HG02588 (cell line): Measurements from ENCODE around the gene AVPR1A.
A peak's percentile ranks its signal among the peaks of the same experiment; 100 is the strongest.
"Not testable (repeated sequence)": the region's sequence is repeated elsewhere in the genome, so short reads cannot be mapped to it uniquely, and the experiment has no call there.

Experiments used
- ATAC-seq: cut with Tn5 transposase; IDR thresholded peaks from one replicate; pipeline ENCODE4 v1.9.1; 2021; ENCODE audit warnings: mild to moderate bottlenecking, moderate library complexity; ENCODE audit not compliant: unreplicated experiment

Gene AVPR1A

DNA sequence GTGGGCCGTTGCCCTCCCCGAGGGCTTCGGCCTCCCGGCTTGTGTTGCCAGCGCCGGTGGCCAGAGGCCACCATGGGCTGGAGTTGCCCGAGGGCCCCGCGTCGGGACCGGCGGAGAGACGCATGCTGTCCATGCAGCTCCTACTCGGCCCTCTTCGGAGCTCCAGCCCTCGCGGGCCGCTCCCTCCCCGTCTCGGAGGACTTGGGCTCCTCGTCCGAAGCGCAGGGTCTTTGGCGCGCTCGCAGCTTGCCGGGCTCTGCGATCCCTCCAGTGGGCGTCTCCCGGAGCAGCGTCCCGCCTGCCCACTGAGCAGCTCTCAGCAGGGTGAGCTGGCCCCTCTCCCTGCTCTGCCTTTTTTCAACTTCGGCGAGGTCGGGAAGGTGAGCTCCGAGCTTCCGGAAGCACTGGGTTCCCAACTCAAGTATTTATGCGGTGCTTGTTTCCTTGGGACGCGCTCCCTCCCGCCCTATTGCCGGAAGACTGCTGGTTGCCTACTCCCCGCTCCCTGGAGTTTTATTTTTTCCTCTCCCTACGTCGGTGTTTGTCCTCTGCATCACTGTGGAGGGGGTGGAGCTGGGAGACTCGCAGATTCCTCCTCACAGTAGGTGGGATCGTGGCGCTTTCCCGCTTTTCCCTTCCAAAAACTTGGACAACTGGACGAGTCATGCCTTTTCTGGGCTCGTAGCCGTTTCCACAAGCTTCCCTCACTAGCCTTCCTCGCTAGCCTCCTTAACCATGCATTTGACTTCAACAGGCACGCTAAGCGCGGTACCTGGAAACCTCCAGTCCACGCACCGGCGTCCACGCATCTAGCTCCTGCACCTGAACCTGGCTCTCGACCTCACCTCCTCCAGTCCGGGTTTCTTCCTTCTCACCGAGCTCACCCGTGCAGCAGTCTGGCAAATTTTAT, at the start of gene AVPR1A:
Gene AVPR1A (minus strand): TSS at position 489 of the 910 bp plus-strand sequence. CDS start 365 bp downstream, at position 124.
- ATAC-seq, result no peak

DNA sequence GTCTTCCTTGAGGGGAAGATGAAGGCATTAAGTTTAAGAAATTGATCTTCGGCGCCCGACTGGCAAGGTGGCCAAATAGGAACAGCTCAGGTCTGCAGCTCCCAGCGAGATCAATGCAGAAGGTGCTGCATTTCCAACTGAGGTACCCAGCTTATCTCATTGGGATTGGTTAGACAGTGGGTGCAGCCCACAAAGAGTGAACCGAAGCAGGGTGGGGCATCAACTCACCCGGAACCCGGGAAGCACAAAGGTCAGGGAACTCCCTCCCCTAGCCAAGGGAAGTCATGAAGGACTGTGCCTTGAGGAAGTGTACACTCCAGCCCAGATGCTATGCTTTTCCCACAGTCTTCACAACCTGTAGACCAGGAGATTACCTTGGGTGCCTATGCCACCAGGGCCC, 45.2 kb upstream of the AVPR1A start:
- no peak for ATAC-seq

DNA sequence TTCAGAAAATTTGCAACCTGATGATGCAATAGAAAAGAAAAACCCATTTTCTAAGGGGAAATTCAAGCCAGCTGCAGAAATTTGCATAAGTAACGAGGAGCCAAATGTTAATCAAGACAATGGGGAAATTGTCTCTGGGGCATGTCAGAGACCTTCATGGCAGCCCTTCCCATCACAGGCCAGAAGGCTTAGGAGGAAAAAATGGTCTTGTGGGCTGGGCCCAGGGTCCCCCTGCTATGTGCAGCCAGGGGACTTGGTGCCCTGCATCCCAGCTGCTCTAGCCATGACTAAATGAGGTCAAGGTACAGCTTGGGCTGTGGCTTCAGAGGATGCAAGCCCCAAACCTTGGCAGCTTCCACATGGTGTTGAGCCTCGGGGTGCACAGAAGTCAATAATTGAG, 28.2 kb upstream of the AVPR1A start:
- no peak for ATAC-seq

DNA sequence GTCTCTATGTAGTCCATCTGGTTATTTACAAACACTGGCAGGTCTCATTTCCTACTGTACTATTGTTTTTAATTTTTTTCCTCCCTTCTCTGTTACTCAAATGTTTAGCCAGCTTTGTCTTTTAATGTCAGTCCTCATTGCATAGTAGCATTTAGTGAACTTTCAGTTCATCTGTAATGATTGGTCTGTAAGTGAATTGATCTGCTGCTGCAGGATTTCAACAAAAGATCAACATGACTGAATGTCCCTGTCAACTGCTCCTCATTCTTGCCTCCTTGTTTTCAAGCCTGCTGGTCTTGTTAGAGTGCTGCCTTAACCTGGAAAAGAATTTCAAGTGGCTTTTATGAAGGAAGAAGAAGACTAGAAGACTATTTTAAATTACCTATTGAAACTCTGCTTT, 19.3 kb upstream of the AVPR1A start:
- no peak for ATAC-seq

DNA sequence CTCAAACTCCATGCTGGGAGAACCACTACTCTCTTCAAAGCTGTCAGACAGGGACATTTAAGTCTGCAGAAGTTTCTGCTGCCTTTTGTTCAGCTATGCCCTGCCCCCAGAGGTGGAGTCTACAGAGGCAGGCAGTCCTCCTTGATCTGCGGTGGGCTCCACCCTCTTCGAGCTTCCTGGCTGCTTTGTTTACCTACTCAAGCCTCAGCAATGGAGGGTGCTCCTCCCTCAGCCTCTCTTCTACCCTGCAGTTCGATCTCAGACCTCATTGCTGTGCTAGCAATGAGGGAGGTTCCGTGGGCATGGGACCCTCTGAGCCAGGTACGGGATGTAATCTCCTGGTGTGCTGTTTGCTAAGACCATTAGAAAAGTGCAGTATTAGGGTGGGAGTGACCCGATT, 16.7 kb upstream of the AVPR1A start:
- not testable (repeated sequence) for ATAC-seq

DNA sequence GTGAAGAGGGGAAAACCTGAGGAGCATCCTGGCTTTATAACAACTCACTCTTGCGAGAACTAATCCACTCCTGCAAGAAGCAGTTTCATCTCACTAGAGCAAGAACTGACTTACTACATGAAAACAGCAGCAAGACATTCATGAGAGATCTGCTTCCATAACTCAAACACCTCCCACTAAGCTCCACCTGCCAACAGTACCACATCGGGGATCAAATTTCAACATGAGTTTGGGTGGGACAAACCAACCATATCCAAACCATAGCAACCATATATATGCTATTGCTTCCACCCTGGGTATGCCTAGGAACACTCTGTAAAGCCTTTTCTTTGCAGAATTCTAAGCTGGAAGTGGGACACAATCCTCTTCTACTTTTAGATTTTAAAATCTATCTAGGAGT, 13.9 kb upstream of the AVPR1A start:
- no peak for ATAC-seq

DNA sequence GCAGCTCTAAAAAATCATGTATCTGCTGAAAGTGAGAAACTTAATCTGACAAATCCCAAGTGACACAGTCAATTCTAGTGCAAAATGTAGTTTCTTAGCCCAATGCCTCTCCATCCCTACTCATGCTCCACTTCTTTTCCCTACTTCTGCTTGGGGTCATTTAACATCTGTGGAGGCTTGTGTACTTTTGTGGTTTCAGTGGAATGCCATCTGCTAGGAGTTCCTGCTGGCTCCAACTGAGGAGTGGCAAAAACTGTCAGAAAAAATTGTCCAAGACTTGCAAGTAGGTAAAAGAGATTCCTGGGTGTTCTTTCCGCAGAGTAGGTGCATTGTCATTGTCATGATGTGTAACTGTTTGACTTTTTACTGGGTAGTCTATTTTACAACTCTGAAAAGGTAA, 12.5 kb upstream of the AVPR1A start:
- no peak for ATAC-seq

DNA sequence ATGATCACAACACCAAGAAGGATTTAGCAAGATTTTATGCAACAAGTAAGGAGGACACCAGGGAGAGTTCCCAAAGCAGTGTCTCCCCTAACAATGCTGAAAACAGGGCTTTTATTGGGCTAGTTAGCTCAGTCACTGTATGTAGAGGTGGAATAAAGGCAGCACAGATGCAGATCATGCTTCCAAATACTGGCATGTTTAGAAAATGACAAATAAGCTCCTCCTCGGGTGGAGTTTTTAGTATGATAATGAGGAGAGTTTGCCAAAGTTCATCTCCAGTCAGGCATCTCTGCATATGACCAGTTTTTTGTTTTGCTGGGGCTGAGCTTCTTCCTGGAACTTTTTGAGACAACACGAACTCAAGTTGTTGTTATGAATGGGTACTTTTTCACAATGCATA, 4.4 kb upstream of the AVPR1A start:
- ATAC-seq, result no peak

DNA sequence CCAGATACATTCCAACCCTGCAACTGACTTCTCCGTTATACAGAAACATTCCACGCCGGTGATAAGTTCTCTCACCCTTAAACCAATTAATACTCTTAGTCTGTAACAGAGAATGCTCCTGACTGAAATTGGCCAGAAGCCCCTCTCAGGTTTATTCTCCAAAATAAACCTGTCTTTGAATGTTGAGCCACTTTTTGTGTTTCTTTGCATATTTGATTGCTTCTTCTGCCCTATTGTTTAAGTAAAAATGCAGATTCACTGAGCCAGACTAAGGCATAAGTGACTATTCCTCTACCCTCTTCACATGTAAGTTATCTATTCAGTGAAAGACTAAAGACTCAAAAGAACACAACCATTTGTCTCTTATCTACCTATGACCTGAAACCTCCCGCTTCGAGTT, 3.6 kb upstream of the AVPR1A start:
- ATAC-seq, result no peak

DNA sequence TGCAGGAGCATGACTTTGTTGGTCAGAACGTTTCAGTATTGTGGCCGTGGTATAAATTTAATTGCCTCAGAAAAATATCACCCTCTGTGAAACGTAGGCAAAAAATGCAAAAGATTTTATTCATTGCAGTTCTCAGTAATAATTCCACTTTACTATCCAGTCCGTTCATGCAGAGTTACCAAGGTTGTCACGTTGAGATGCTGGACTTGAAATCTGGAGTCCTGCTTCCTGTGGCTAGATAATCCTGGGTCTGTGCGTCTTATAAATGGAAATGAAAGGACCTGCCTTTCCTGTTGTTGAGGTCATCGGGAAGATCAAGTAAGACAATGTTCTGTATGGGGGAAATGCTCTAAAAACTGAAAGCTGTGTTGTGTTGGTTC, 1.3 kb upstream of the AVPR1A start:
- no peak for ATAC-seq

DNA sequence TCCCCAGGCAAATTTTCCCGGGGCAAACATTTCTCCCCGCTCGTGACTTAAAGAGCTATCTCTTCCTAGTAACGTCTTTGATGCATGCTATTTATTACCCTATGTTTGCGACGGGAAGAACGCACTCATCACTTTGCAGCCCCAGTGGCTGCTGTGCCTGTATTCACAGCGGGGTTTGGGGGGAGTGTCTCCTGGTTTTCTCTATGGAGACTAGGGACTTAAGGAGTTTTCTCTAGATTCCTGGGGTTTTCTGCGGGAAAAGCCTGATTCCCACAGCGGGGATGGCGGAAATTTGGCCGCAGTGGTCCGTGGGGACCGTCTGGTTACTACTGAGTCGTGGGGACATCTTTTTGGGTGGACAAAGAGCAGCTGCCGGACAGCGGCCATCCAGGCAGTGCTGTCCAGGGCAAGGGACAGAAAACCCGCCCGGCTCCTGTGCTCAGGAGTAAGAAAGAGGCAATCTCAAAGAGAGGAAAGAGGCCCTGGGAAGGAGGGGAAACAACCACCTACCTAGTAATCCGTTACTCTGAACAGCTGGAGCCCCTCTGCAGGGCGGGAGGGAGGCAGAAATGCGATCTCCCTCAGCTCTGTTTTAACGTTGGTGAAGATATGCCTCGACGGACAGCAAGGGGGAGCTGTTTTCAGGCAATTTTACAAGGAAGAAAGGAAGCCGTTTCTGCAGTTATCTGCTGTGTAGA, 771 bp upstream of the AVPR1A start:
- ATAC-seq, result peak; percentile 53

DNA sequence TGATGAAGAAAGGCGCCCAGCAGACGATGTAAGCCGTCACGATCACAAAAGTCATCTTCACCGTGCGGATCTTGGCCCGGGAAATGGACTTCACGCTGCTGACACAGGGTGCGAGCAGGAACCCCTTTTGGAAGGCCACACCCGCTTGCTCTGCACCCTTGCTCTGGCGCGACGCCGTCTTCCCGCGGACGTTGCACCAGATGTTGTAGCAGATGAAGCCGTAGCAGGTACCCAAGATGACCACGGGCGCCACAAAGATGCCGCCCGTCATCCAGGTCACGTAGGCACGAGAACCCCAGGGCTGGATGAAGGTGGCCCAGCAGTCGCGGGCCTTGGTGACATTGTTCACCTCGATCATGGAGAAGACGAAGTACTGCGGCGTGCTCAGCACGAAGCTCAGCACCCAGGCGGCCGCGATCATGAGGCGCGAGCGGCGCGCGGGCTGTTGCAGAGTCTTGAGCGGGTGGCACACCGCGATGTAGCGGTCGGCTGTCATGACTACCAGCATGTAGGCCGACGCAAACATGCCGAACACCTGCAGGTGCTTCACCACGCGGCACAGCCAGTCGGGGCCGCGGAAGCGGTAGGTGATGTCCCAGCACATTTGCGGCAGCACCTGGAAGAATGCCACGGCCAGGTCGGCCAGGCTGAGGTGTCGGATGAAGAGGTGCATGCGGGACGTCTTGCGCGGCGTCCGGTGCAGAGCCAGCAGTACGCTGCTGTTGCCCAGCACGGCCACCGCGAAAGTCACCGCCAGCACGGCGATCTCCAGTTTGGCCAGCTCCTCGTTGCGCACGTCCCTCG, 890 bp downstream of the AVPR1A start:
- no peak for ATAC-seq

DNA sequence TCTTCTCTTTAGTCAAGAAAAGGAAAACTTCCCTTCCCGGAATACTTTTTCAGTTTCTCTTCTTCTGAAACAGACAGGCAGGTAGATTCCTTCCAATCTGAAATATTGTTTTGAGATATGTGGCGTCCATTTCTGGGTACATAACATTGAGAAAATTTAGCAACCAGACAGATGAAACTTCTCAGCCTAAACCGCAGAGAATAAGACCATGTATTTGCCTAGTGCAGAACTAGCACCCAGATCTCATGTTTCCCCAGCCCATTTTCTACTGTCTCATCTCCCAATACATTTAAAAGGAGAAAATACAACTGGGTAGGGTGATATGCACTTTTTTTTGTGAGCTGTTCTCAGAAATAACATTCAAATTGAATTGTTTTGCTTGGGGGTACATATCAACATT, 6.4 kb downstream of the AVPR1A start:
- ATAC-seq, result no peak

DNA sequence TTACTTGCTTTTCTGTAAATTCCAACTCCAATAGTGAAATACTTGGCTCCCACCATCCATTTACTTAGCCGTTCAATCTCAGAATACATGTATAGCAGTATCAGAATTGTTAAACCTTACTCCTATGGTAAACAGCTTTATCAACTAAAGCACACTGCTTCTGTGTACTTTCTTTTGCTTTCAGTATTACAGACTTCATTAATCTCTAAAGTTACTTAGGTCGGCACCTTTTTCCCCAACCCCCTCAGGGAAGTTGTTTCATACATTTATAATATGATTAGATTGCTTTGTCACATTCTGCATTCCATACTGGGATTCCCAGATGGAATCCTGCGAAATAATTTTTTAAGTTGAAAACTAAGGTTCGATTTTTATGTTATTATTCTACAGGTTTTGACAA, 12.5 kb downstream of the AVPR1A start:
- ATAC-seq, result no peak

DNA sequence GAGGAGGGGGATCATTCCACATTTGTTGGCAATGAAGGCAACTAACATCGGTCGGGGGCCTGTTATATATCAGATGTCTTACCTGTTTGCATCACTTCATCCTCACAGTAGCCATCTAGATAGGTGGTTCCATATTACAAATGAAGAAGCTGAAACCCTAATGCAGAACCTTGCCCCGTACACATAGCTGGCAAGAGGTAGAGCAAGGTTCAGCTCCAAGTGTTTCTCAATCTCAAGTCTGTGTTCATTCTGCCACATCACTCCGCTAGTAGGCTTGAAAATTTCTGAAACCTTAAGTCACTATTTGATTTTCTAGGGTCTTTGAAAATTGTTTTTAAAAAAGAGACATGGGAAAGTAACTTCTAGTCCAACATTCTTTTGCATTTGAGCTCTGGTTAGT, 17.0 kb downstream of the AVPR1A start:
- no peak for ATAC-seq

DNA sequence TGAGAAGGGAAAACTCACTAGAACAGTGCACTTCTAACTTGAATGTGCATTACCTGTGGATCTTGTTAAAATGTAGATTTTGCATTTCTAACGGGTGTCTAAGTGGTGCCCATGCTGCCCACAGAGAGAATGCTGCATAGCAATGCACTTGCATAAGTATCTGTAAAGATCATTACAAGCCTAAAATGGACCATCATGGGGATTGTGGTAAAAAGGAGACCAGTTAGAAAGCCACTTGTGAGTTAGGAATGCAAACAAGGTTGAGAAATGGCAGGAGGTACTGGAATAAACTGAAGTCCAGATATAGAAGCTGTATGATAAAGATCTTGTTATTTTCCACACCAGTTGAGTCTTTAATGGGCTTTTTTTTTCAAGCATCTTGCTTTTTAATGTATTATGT, 18.8 kb downstream of the AVPR1A start:
- no peak for ATAC-seq

DNA sequence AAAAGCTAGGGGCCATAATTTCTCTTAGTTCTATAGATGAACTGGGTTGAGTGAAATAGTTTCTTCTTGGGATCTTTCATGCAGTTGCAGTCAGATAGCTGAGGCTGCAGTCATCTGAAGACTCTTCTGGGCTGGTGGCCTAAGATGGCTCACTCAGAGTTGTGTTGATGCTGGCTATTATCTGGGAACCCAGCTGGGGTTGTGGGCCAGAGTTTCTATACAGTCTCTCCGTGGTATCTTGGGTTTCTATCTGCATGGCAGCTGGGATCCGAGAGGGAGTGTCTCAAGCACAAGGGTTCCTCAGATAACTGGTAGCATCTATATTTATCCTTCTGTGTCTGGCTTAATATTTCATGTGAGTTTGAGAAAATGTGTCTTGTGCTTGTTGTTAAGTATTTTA, 21.1 kb downstream of the AVPR1A start:
- no peak for ATAC-seq

DNA sequence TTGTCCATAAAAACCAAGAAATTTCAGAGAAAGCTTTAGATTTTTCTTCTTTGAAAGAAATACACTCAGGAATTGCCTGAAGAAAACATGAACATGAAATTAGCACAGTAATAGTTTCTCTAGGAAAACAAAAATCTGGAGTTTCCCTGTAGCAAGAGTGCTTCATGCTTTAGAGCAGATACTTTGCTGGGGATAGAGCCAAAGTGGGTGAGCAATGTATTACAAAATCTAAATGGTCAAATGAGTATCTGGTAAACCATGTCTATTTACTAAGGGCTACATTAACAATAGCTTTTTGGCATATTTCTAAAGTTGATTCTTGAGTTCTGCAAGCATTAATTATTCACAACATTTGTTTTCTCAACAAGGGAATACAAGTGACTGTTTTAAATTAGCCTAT, 26.2 kb downstream of the AVPR1A start:
- no peak for ATAC-seq

DNA sequence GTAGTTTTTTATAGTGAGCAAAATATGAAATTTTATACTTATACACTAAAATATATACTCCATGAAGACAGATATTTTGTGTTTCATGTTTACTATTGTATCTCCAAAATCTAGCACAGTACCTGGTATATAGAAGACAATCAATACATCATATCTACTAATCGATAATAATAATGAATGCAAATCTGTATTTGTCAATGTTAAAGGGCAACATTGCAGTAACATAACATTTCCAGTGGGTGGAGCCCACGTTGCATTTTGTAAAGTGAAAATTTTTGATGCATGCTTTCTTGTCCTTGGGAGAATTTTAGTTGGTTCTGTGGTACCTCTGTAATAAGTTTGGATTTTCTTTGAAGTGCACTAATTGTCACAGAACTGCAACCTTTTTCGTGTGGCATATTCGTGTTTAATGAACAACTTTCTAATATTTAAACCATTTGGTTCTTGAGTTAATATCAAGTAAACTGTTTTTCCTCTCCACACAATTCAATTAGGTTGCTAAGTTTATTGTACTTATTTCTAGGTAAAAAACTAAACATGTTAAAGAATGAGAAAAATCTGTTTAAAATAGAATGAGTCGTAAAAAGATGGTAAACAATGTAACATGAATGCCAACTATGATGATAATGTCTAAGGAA, 47.4 kb downstream of the AVPR1A start:
- ATAC-seq, result no peak

DNA sequence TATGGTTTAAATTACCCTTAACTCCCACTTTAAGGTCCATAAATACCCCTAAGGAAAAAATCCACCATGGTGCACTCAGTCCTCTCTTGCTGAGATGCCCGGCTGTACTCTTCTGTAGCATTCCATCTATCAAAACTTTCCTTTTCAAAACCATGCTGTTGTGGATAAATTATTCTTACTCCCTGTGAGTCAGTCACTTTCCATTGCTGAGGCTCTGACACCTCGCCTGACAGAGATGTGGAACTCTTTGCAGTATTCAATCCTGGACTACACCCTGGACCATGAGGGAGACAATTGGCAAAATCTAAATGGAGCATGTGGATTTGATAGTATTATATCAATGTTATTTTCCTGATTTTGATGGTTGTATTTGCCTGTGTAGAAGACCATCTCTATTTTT, 49.1 kb downstream of the AVPR1A start:
- ATAC-seq, result no peak

DNA sequence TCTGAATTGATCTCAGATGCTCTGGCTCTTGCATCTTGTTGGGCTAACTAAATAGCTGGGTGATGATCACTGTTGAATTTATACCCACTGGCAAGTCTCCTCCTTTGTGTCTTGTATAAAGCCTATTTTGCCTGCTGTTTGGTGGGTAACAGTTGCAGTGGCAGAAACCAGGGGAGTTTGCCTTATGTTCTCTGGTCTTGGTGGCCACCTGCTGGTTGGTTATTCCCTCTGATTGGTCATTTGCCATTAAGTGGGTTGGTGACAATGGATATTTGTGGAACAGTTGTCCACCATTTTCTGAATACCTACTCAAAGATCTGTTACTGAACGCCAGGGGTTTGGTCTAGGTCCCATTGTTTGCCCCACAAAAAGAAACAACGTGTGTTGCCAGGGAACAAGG, 52.1 kb downstream of the AVPR1A start:
- ATAC-seq, result no peak
